ENCODE data around the gene AANAT.

AANAT gene

GRCh38 chr17:76510831-76511244, 43.4 kb downstream of the AANAT start:
- no peak for ATAC-seq
- TF ChIP-seq ZFP30 (CRISPR knock-in tag; IDR thresholded peaks at IDR 0.05) (no peak), ZC3H10 (CRISPR knock-in tag; IDR thresholded peaks at IDR 0.05) (no peak), SNAI2 (CRISPR knock-in tag; IDR thresholded peaks at IDR 0.05) (no peak), ISL1 (CRISPR knock-in tag; IDR thresholded peaks at IDR 0.05) (no peak), BACH2 (CRISPR knock-in tag; IDR thresholded peaks at IDR 0.05; ENCODE audit: borderline replicate concordance) (no peak), POU6F1 (CRISPR knock-in tag; IDR thresholded peaks at IDR 0.05; ENCODE audit: borderline replicate concordance, low read depth) (no peak), TSHZ2 (CRISPR knock-in tag; IDR thresholded peaks at IDR 0.05) (no peak), CSRNP3 (CRISPR knock-in tag; IDR thresholded peaks at IDR 0.05) (no peak), ARNTL (CRISPR knock-in tag; IDR thresholded peaks at IDR 0.05; ENCODE audit: borderline replicate concordance, low read depth) (no peak), CREB5 (CRISPR knock-in tag; IDR thresholded peaks at IDR 0.05; ENCODE audit: low read depth) (no peak), ZNF8 (CRISPR knock-in tag; IDR thresholded peaks at IDR 0.05) (no peak), TCF4 (CRISPR knock-in tag; IDR thresholded peaks at IDR 0.05; ENCODE audit: borderline replicate concordance) (no peak), RARB (CRISPR knock-in tag; IDR thresholded peaks at IDR 0.05) (no peak), GLIS3 (CRISPR knock-in tag; IDR thresholded peaks at IDR 0.05) (no peak), OSR1 (CRISPR knock-in tag; IDR thresholded peaks at IDR 0.05) (no peak), ZNF70 (CRISPR knock-in tag; IDR thresholded peaks at IDR 0.05) (no peak)

- no peak for ATAC-seq
- TF ChIP-seq ESRRG (CRISPR knock-in tag; IDR thresholded peaks at IDR 0.05), result no peak
- TF ChIP-seq TCF4 (CRISPR knock-in tag; IDR thresholded peaks at IDR 0.05; ENCODE audit: borderline replicate concordance), result no peak
- no peak for TF ChIP-seq ZNF565 (CRISPR knock-in tag; conservative IDR thresholded peaks at IDR 0.05; ENCODE audit: low read depth)
- no peak for TF ChIP-seq ISL1 (CRISPR knock-in tag; IDR thresholded peaks at IDR 0.05)
- no peak for TF ChIP-seq CREB5 (CRISPR knock-in tag; IDR thresholded peaks at IDR 0.05; ENCODE audit: low read depth)
- TF ChIP-seq PPARA (CRISPR knock-in tag; IDR thresholded peaks at IDR 0.05; ENCODE audit: borderline replicate concordance), result no peak
- no peak for TF ChIP-seq ZFP30 (CRISPR knock-in tag; IDR thresholded peaks at IDR 0.05)
- no peak for TF ChIP-seq RARB (CRISPR knock-in tag; IDR thresholded peaks at IDR 0.05)
- no peak for TF ChIP-seq ZNF70 (CRISPR knock-in tag; IDR thresholded peaks at IDR 0.05)
Measured at GRCh38 chr17:76511668-76512365, 44.4 kb downstream of the AANAT start.

GRCh38 chr17:76512366-76513305, 45.2 kb downstream of the AANAT start:
- no peak for ATAC-seq
- TF ChIP-seq ISL1 (CRISPR knock-in tag; IDR thresholded peaks at IDR 0.05), result no peak
- no peak for TF ChIP-seq TOX (CRISPR knock-in tag; IDR thresholded peaks at IDR 0.05; ENCODE audit: borderline replicate concordance)
- TF ChIP-seq ARNTL (CRISPR knock-in tag; IDR thresholded peaks at IDR 0.05; ENCODE audit: borderline replicate concordance, low read depth), result no peak
- no peak for TF ChIP-seq ZFP3 (CRISPR knock-in tag; IDR thresholded peaks at IDR 0.05)
- TF ChIP-seq ZNF565 (CRISPR knock-in tag; conservative IDR thresholded peaks at IDR 0.05; ENCODE audit: low read depth), result no peak
- TF ChIP-seq ZFP30 (CRISPR knock-in tag; IDR thresholded peaks at IDR 0.05), result no peak
- TF ChIP-seq OSR1 (CRISPR knock-in tag; IDR thresholded peaks at IDR 0.05), result no peak
- no peak for TF ChIP-seq PPARA (CRISPR knock-in tag; IDR thresholded peaks at IDR 0.05; ENCODE audit: borderline replicate concordance)
- TF ChIP-seq ZNF70 (CRISPR knock-in tag; IDR thresholded peaks at IDR 0.05), result no peak
- no peak for TF ChIP-seq ZNF8 (CRISPR knock-in tag; IDR thresholded peaks at IDR 0.05)
- TF ChIP-seq ESRRG (CRISPR knock-in tag; IDR thresholded peaks at IDR 0.05), result no peak
- no peak for TF ChIP-seq SNAI2 (CRISPR knock-in tag; IDR thresholded peaks at IDR 0.05)
- TF ChIP-seq GLIS3 (CRISPR knock-in tag; IDR thresholded peaks at IDR 0.05), result no peak

Data from SK-N-SH treated with all-trans-retinoic acid at 6 μM for 48 hours (cell line).